ENCODE results near the gene SMAD6.

- TF ChIP-seq CTCF (conservative IDR thresholded peaks at IDR 0.05; ENCODE audit: low read depth, low read length) (no peak), EZH2 (IDR thresholded peaks at IDR 0.05; ENCODE audit: low read length, unreplicated experiment) (no peak), EZH2phosphoT487 (IDR thresholded peaks at IDR 0.05; ENCODE audit: borderline replicate concordance, low read length) (no peak)
Measured at GRCh38 chr15:66831801-66832390, 129.9 kb downstream of the SMAD6 start.
